HEK293 (cell line): ENCODE measurements around the gene ABCG1.

Source experiments
- CTCF ChIA-PET: fragments of 350-600 bp; formaldehyde crosslinking; extraction: SDS; loops from one replicate; lab custom pipeline; 2021; ENCODE audit warnings: antibody characterized with exemption; lab: Yijun Ruan, JAX
- POLR2A ChIA-PET: fragments of 300-600 bp; formaldehyde crosslinking; extraction: SDS; loops from one replicate; lab custom pipeline; 2020; ENCODE audit warnings: antibody characterized with exemption, inconsistent platforms; lab: Yijun Ruan, JAX
- H3K27ac ChIP-seq: fragments of 200-500 bp; sonication (Bioruptor generic); 2 replicates; pipeline ENCODE4 v1.5.1; 2014; ENCODE audit warnings: low read depth, low read length, control low read depth, inconsistent platforms; ENCODE audit errors: extremely low read depth
- H3K36me3 ChIP-seq, 2 experiments: fragments of 200-500 bp in 1 of 2; sonication (Bioruptor generic) in 1 of 2; 1 replicate in 1 of 2; 2 replicates in 1 of 2; pipeline ENCODE4 v1.5.1; 2014 to 2017; ENCODE audit warnings: inconsistent platforms in 2 of 2, low read length in 2 of 2; ENCODE audit not compliant: control insufficient read depth in 2 of 2, insufficient read depth in 1 of 2
- H3K4me1 ChIP-seq: fragments of 200-500 bp; sonication (Bioruptor generic); 2 replicates; pipeline ENCODE4 v1.5.1; 2014; ENCODE audit warnings: mild to moderate bottlenecking, low read length, inconsistent platforms; ENCODE audit not compliant: control insufficient read depth, insufficient read depth
- H3K4me3 ChIP-seq: 2 replicates; pipeline ENCODE4 v1.5.1; 2011; ENCODE audit warnings: low read depth, mild to moderate bottlenecking, control low read depth, low read length, moderate library complexity
- H3K9me3 ChIP-seq: fragments of 200-500 bp; sonication (Bioruptor generic); 2 replicates; pipeline ENCODE4 v1.5.1; 2014; ENCODE audit warnings: low read depth, low read length, inconsistent platforms; ENCODE audit not compliant: control insufficient read depth, insufficient read depth
- EGR2 ChIP-seq: fragments of 450-650 bp; formaldehyde crosslinking; IDR thresholded peaks from 2 replicates; pipeline ENCODE4 v1.5.1; 2016; ENCODE audit warnings: low read depth, missing biosample characterization, missing genetic modification characterization
- KLF16 ChIP-seq: fragments of 450-650 bp; formaldehyde crosslinking; IDR thresholded peaks from 2 replicates; pipeline ENCODE4 v1.5.1; 2017; ENCODE audit warnings: missing biosample characterization, missing genetic modification characterization
- MZF1 ChIP-seq: fragments of 450-650 bp; formaldehyde crosslinking; IDR thresholded peaks from 2 replicates; pipeline ENCODE4 v1.5.1; 2017; ENCODE audit warnings: missing biosample characterization, missing genetic modification characterization, borderline replicate concordance
- PRDM4 ChIP-seq: fragments of 450-650 bp; formaldehyde crosslinking; IDR thresholded peaks from 2 replicates; pipeline ENCODE4 v1.5.1; 2017; ENCODE audit warnings: missing biosample characterization, missing genetic modification characterization
- TCF7L2 ChIP-seq: IDR thresholded peaks from 2 replicates; pipeline ENCODE4 v1.6.1; 2011; ENCODE audit warnings: low read depth, mild to moderate bottlenecking, inconsistent platforms, low read length, moderate library complexity, borderline replicate concordance
- ZBTB48 ChIP-seq: fragments of 450-650 bp; formaldehyde crosslinking; IDR thresholded peaks from 2 replicates; pipeline ENCODE4 v1.5.1; 2016; ENCODE audit warnings: missing biosample characterization, missing genetic modification characterization
- ZNF157 ChIP-seq: fragments of 450-650 bp; formaldehyde crosslinking; IDR thresholded peaks from 2 replicates; pipeline ENCODE4 v1.5.1; 2016; ENCODE audit warnings: missing biosample characterization, missing genetic modification characterization
- ZNF16 ChIP-seq: fragments of 450-650 bp; formaldehyde crosslinking; IDR thresholded peaks from 2 replicates; pipeline ENCODE4 v1.5.1; 2016; ENCODE audit warnings: low read depth, missing biosample characterization, missing genetic modification characterization
- ZNF169 ChIP-seq: fragments of 450-650 bp; formaldehyde crosslinking; IDR thresholded peaks from 2 replicates; pipeline ENCODE4 v1.5.1; 2016; ENCODE audit warnings: missing biosample characterization, missing genetic modification characterization
- ZNF202 ChIP-seq: fragments of 450-650 bp; formaldehyde crosslinking; IDR thresholded peaks from 2 replicates; pipeline ENCODE4 v1.5.1; 2016; ENCODE audit warnings: missing biosample characterization, missing genetic modification characterization, borderline replicate concordance
- ZNF248 ChIP-seq: fragments of 450-650 bp; formaldehyde crosslinking; IDR thresholded peaks from 2 replicates; pipeline ENCODE4 v1.5.1; 2017; ENCODE audit warnings: missing biosample characterization, missing genetic modification characterization
- ZNF544 ChIP-seq: fragments of 450-650 bp; formaldehyde crosslinking; IDR thresholded peaks from 2 replicates; pipeline ENCODE4 v1.5.0; 2017; ENCODE audit warnings: missing biosample characterization, missing genetic modification characterization
- ZNF548 ChIP-seq: fragments of 450-650 bp; formaldehyde crosslinking; IDR thresholded peaks from 2 replicates; pipeline ENCODE4 v1.5.1; 2016; ENCODE audit warnings: missing biosample characterization, missing genetic modification characterization
- ZNF549 ChIP-seq: fragments of 450-650 bp; IDR thresholded peaks from 2 replicates; pipeline ENCODE4 v1.5.1; 2018; ENCODE audit warnings: missing biosample characterization, missing genetic modification characterization, mild to moderate bottlenecking, inconsistent platforms, moderate library complexity
- ZNF610 ChIP-seq: fragments of 450-650 bp; formaldehyde crosslinking; IDR thresholded peaks from 2 replicates; pipeline ENCODE4 v1.5.1; 2016; ENCODE audit warnings: missing biosample characterization, missing genetic modification characterization, borderline replicate concordance
- ZNF670 ChIP-seq: fragments of 450-650 bp; formaldehyde crosslinking; IDR thresholded peaks from 2 replicates; pipeline ENCODE4 v1.5.1; 2016; ENCODE audit warnings: missing biosample characterization, missing genetic modification characterization, low read depth
- ZNF830 ChIP-seq: fragments of 450-650 bp; IDR thresholded peaks from 2 replicates; pipeline ENCODE4 v1.5.0; 2018; ENCODE audit warnings: missing biosample characterization, missing genetic modification characterization, low read depth, mild to moderate bottlenecking, moderate library complexity
- ZSCAN30 ChIP-seq: fragments of 450-650 bp; IDR thresholded peaks from 2 replicates; pipeline ENCODE4 v1.5.1; 2018; ENCODE audit warnings: missing biosample characterization, mild to moderate bottlenecking, missing genetic modification characterization, moderate library complexity
- TF ChIP-seq, protein P1 (sequence below): fragments of 450-650 bp; formaldehyde crosslinking; IDR thresholded peaks from 2 replicates; pipeline ENCODE4 v1.5.1; 2016; ENCODE audit warnings: missing biosample characterization, missing genetic modification characterization
- TF ChIP-seq, protein P2 (sequence below): fragments of 450-650 bp; formaldehyde crosslinking; IDR thresholded peaks from 2 replicates; pipeline ENCODE4 v1.5.1; 2017; ENCODE audit warnings: missing biosample characterization, missing genetic modification characterization
- TF ChIP-seq, protein P3 (sequence below): fragments of 450-650 bp; formaldehyde crosslinking; IDR thresholded peaks from 2 replicates; pipeline ENCODE4 v1.5.1; 2017; ENCODE audit warnings: missing biosample characterization, missing genetic modification characterization
- TF ChIP-seq, protein P4 (sequence below): fragments of 450-650 bp; formaldehyde crosslinking; IDR thresholded peaks from 2 replicates; pipeline ENCODE4 v1.5.1; 2016; ENCODE audit warnings: missing biosample characterization, missing genetic modification characterization
- TF ChIP-seq, protein P5 (sequence below): fragments of 450-650 bp; formaldehyde crosslinking; IDR thresholded peaks from 2 replicates; pipeline ENCODE4 v1.5.1; 2016; ENCODE audit warnings: missing biosample characterization, missing genetic modification characterization
- TF ChIP-seq, protein P6 (sequence below): sonication (generic); formaldehyde crosslinking; IDR thresholded peaks from 2 replicates; pipeline ENCODE4 v1.8.1; 2022; ENCODE audit warnings: mild to moderate bottlenecking, moderate library complexity, missing genetic modification reagents

Gene ABCG1

GRCh38 chr21:42216726-42217572 lies 2.0 kb upstream of the ABCG1 start (continued):
- TF ChIP-seq, protein P1, sequence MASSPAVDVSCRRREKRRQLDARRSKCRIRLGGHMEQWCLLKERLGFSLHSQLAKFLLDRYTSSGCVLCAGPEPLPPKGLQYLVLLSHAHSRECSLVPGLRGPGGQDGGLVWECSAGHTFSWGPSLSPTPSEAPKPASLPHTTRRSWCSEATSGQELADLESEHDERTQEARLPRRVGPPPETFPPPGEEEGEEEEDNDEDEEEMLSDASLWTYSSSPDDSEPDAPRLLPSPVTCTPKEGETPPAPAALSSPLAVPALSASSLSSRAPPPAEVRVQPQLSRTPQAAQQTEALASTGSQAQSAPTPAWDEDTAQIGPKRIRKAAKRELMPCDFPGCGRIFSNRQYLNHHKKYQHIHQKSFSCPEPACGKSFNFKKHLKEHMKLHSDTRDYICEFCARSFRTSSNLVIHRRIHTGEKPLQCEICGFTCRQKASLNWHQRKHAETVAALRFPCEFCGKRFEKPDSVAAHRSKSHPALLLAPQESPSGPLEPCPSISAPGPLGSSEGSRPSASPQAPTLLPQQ: no peak

GRCh38 chr21:42219606-42220137 lies 732 bp downstream of the ABCG1 start:
- Histone ChIP-seq H3K4me1 (no peaks in the 10 kb centered on the region), H3K36me3 (no peaks in the 10 kb centered on the region), H3K4me3 (peak overlapping the region; percentile 41), H3K27ac (no peak overlapping the region; the same call in 1 of the 2 replicates), H3K9me3 (no peaks in the 10 kb centered on the region)
- ChIA-PET CTCF (interaction anchor here (1.3 to 1.8 kb wide), 4 partner anchors 13 to 39 kb away, joined by 4 to 8 read pairs (median 5); no protein-coding TSS in a partner anchor), POLR2A (interaction anchor here (0.6 to 1.6 kb wide), 5 partner anchors 10 to 26 kb away, joined by 3 to 8 read pairs (median 3); no protein-coding TSS in a partner anchor)
- TF ChIP-seq, protein P2, sequence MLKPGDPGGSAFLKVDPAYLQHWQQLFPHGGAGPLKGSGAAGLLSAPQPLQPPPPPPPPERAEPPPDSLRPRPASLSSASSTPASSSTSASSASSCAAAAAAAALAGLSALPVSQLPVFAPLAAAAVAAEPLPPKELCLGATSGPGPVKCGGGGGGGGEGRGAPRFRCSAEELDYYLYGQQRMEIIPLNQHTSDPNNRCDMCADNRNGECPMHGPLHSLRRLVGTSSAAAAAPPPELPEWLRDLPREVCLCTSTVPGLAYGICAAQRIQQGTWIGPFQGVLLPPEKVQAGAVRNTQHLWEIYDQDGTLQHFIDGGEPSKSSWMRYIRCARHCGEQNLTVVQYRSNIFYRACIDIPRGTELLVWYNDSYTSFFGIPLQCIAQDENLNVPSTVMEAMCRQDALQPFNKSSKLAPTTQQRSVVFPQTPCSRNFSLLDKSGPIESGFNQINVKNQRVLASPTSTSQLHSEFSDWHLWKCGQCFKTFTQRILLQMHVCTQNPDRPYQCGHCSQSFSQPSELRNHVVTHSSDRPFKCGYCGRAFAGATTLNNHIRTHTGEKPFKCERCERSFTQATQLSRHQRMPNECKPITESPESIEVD (tag by site-specific recombination): no peak
- TF ChIP-seq ZNF544 (no peak), ZNF202 (no peak), TCF7L2 (no peak), PRDM4 (no peak), MZF1 (tag by site-specific recombination) (no peak), ZNF549 (tag by site-specific recombination) (no peak), ZNF670 (tag by site-specific recombination) (no peak), ZNF169 (tag by site-specific recombination) (no peak), ZNF830 (no peak), ZNF16 (tag by site-specific recombination) (no peak), KLF16 (tag by site-specific recombination) (no peak), ZNF157 (tag by site-specific recombination) (no peak), ZBTB48 (tag by site-specific recombination) (peak; percentile 43), ZSCAN30 (tag by site-specific recombination) (no peak), ZNF248 (tag by site-specific recombination) (no peak), ZNF610 (no peak), ZNF548 (tag by site-specific recombination) (no peak), EGR2 (no peak)
- TF ChIP-seq, protein P3, sequence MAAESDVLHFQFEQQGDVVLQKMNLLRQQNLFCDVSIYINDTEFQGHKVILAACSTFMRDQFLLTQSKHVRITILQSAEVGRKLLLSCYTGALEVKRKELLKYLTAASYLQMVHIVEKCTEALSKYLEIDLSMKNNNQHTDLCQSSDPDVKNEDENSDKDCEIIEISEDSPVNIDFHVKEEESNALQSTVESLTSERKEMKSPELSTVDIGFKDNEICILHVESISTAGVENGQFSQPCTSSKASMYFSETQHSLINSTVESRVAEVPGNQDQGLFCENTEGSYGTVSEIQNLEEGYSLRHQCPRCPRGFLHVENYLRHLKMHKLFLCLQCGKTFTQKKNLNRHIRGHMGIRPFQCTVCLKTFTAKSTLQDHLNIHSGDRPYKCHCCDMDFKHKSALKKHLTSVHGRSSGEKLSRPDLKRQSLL (tag by site-specific recombination): no peak
- TF ChIP-seq, protein P4, sequence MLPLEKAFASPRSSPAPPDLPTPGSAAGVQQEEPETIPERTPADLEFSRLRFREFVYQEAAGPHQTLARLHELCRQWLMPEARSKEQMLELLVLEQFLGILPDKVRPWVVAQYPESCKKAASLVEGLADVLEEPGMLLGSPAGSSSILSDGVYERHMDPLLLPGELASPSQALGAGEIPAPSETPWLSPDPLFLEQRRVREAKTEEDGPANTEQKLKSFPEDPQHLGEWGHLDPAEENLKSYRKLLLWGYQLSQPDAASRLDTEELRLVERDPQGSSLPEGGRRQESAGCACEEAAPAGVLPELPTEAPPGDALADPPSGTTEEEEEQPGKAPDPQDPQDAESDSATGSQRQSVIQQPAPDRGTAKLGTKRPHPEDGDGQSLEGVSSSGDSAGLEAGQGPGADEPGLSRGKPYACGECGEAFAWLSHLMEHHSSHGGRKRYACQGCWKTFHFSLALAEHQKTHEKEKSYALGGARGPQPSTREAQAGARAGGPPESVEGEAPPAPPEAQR (tag by site-specific recombination): no peak
- TF ChIP-seq, protein P5, sequence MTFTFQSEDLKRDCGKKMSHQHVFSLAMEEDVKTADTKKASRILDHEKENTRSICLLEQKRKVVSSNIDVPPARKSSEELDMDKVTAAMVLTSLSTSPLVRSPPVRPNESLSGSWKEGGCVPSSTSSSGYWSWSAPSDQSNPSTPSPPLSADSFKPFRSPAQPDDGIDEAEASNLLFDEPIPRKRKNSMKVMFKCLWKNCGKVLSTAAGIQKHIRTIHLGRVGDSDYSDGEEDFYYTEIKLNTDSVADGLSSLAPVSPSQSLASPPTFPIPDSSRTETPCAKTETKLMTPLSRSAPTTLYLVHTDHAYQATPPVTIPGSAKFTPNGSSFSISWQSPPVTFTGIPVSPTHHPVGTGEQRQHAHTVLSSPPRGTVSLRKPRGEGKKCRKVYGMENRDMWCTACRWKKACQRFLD (tag by site-specific recombination): no peak
- TF ChIP-seq, protein P6, sequence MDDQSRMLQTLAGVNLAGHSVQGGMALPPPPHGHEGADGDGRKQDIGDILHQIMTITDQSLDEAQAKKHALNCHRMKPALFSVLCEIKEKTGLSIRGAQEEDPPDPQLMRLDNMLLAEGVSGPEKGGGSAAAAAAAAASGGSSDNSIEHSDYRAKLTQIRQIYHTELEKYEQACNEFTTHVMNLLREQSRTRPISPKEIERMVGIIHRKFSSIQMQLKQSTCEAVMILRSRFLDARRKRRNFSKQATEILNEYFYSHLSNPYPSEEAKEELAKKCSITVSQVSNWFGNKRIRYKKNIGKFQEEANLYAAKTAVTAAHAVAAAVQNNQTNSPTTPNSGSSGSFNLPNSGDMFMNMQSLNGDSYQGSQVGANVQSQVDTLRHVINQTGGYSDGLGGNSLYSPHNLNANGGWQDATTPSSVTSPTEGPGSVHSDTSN (CRISPR knock-in tag): no peak
